ENCODE data around the gene IL22.

GRCh38 chr12:68234140-68234539, 19.3 kb downstream of the IL22 start:
- no peak for TF ChIP-seq EZH2 (IDR thresholded peaks at IDR 0.05)
- TF ChIP-seq, protein P1, sequence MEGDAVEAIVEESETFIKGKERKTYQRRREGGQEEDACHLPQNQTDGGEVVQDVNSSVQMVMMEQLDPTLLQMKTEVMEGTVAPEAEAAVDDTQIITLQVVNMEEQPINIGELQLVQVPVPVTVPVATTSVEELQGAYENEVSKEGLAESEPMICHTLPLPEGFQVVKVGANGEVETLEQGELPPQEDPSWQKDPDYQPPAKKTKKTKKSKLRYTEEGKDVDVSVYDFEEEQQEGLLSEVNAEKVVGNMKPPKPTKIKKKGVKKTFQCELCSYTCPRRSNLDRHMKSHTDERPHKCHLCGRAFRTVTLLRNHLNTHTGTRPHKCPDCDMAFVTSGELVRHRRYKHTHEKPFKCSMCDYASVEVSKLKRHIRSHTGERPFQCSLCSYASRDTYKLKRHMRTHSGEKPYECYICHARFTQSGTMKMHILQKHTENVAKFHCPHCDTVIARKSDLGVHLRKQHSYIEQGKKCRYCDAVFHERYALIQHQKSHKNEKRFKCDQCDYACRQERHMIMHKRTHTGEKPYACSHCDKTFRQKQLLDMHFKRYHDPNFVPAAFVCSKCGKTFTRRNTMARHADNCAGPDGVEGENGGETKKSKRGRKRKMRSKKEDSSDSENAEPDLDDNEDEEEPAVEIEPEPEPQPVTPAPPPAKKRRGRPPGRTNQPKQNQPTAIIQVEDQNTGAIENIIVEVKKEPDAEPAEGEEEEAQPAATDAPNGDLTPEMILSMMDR (IDR thresholded peaks at IDR 0.05) = no peak

Measured in neural progenitor cell (in vitro differentiated cells).